ACHN (cell line): Measurements from ENCODE around the gene KATNIP.

Experiments used
- DNase-seq: peaks from one replicate; pipeline ENCODE4 v3.0.0-alpha.2; 2015
- in situ Hi-C: cut with HindIII; loops from 2 replicates; pipeline ENCODE4 v1.10.0; 2017; ENCODE audit warnings: low sequenced_read_pairs, low pct_ligation_motif_present, low pct_unique_long_range_greater_than_20kb

Gene KATNIP

DNA sequence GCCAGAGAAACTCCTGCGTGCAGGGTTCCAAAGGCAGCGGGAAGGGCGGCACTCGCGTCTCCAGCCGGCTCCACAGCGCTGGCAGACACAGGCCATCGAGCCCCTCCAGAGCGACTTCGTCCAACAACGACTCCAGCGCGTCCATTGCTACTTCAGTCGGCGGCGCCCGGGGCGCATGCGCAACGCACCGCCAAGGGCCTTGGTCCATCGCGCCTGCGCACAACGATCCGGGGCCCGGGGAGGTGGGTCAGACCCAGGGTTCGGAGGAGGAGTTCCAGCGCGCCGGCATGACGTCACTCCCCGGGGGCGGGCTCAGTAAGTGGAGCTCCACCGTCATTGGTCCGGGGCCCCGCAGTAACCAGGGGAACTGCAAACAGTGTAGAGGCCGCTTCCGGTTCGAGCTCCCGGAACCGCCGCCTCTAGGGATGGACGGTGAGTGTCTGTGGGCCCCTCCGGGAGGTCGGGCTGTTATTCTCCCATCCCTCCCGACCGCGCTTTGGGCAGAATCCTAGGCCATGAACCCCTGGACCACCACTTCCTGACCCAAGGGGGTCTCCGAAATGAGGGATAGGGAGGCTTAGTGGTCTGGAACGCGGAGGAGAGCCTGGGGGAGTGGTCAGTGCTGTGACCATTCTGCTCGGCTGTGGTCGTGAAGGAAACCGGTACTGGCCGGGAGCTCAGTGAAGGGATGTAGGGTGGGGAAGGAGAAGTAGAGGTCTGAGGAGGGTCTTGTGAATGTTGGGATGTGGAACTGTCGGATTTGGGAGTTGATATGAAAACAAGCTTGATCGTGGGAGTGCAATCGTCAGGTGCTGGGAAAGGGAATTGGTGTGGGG, at the start of gene KATNIP, which contains the start of gene GTF3C1:
KATNIP (plus strand) TSS at position 399 of the 836 bp plus-strand sequence; CDS start at position 426, 27 bp downstream.
GTF3C1 (minus strand) TSS at position 168 of the 836 bp plus-strand sequence; CDS start at position 145, 23 bp downstream.
- in situ Hi-C loops: no loop called here
- peak; percentile 100 for DNase-seq

DNA sequence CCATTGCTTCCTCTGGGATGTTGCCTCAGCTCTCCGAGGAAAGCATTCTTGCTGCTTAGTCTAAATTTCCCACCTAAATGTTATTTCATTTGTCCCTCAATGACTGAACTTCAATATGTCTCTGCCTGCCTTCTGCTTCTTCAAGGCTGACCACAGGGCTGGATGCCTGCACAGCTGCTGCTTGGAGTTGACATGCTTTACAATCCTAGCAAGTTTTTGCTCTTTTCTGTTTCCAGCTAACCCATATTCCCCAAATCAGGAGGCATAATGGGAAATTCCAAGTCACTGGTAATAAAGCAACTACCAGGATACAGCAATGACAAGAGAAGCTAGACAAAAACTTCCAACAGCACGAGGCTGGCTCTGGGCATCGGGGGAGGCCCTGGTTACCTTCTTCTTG, 49.1 kb upstream of the KATNIP start:
- DNase-seq: no peak
- in situ Hi-C loops: no loop called here

DNA sequence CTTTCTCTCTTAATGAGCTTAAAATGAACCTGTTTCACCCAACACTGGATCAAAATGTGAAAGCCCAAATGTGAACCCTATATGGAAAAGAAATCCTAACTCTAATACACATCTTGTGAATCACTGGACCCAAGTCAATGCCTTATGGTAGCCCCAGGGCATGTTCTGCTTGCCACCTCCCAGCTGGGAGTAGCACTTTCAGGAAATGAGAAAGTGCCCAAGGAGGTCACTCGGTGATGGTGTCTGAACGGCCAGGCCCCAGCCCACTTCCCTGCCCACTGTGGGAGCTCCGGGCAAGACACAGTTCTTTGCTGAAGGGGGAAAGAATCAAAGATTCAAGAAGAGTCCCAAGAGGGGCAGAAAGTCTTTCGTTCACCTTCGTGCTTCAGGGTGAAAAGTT, 46.3 kb upstream of the KATNIP start:
- in situ Hi-C loops: no loop called here
- DNase-seq: no peak

DNA sequence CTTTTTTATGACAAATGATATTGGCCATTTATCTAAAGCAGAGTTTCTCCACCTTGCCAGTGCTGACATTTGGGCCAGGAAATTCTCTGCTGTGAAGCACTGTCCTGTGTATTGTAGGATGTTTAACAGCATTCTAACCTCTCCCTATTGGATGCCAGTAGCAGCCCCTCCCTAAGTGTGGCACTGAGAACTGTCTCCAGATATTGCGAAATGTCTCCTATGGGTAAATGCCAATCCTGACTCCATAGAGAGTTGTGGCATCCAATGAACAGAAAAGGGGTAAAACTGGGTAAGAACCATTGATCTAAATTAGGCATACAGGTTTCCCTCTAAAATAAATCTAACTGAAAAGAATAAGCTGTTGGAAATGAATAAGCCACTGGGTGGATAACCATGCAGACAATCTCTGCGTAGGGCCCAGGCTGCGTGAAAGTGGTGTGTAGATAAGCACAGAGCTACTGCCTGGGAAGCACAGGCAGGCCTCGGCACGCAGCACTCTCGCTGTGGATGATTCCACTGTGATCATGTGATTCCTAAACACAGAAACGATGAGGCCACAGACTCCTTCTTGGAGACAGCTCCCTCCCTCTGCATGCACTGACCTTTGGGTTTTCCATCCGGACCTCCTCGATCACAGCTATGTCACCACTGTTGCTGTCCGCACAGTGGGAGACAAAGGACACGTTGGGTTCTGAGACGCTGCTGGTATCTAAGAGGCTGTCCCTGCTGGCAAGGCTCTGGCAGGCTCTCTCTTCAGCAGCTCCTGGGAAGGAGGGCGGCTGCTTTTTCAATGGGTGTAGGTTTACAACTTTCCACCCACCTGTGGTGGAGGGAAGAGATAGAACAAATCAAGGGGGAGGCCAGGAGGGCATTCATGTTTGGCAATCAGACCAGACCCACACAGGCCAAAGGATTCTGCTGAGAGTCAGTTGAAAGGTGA, 44.4 kb upstream of the KATNIP start:
- no peak for DNase-seq
- in situ Hi-C loops: no loop called here

DNA sequence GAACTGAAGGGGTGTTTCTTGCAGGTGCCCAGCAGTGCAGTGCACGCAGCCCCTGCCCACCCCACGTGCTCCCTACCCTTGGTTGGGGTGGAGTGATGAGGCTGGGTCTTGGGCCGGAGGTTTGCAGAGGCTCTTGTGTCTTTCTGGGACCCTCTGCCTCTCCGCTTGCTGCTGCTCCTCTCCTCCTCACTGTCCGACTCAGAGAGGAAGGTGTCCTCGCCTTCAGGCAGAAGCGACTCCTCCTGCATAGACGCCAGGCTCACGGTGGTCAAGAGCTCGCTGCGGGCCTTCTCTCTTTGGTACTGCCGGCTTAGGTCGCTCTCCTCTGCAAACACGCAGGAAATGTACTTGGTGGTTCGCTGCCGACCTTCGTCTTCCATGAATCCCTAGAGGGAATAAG, 43.2 kb upstream of the KATNIP start:
- in situ Hi-C loops: no loop called here
- no peak for DNase-seq

DNA sequence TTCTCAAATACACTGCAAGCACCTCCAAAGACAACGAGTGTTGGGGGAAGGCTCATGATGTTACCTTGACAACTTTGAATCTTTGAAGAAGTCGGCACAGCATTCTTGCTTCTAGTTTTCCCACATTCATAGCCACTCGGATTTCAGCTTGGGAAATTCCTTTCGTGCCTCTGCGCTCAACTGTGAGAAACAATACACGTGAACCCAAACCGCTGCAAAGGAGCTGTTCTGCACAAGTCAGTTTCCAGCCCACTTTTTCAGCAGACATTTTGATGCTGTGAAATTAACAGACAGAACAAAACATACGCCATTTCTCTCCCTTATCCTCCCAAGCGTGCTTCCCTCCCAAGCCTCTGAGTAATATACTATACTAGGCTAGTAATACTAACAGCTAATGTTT, 41.5 kb upstream of the KATNIP start:
- no peak for DNase-seq
- in situ Hi-C loops: no loop called here

DNA sequence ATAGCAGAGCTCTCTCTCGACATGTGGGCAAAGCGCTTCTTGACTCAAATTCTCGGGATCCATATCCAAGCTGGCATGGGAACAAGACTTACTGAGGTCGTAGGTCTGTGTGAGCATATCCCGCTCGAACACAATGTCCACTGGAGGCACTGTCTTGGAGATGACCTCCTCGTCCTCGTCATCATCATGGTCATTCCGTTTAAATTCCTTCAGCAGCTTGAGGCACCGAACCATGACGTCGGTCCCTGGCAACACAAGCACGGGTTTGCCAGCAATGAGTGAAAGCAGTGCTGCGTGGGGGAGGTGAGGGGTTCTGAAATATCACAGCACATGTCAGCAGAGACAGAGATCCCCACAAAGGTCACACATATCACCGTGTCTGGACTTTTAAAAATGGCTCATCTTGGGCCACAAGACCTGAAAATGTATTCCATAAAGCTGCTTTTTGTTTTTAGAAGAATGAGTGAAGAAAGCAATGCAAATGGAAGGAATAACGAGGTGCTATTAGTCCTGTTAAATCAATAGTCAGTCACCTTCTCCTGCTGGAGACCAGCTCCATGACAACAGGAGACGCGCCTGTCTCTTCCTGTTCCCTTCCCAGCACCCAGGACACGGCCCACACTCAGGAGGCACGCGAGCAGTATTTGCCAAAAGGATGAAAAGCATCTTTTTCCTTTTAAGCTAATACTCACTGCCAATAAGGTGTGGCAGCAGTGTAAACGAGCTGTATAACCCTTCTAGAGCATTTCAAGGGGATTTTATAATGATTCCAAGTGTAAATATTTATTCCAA, 38.1 kb upstream of the KATNIP start:
- DNase-seq: peak; percentile 84
- in situ Hi-C loops: no loop called here

DNA sequence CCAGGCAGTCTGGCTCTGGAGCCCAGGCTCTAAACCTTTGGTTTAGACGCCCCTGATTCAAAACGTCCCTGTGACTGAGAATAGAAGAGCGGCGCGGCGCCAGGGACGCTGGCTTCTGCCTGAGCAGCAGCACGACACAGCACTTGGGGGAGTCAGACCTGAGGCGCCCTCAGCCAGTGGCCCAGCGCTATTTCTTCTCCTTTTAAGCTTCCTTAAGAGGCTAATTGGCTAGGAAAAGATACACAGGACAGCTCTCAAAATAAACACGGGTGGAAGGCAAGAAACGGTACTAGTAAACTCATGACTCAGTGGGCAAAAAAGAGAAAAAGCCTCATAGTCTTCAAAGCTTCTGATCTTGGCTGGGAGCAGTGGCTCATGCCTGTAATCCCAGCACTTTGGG, 35.1 kb upstream of the KATNIP start:
- DNase-seq: no peak
- in situ Hi-C loops: no loop called here

DNA sequence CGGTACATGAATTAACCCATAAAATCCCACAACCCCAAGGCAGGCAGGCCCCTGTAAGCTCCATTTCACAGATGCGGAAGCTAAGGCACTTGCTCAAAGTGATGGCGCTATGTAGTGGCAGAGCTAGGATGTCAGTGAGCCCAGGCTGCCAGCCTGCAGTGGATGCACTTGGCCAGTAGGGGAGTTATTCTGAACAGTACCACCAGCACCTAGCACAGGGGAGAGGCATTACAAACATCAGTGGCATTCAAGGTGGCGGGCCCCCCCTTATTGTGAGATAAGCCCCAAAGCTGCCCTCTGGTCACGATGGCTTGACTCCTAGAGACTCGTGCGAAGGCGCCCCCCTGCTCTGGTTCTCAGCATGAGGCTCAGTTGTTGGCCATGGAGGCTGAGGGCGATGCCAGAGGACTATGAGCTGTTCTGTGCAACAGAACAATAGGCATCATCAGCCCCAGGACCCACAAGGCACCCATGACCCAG, 34.0 kb upstream of the KATNIP start:
- peak; percentile 61 for DNase-seq
- in situ Hi-C loops: no loop called here

DNA sequence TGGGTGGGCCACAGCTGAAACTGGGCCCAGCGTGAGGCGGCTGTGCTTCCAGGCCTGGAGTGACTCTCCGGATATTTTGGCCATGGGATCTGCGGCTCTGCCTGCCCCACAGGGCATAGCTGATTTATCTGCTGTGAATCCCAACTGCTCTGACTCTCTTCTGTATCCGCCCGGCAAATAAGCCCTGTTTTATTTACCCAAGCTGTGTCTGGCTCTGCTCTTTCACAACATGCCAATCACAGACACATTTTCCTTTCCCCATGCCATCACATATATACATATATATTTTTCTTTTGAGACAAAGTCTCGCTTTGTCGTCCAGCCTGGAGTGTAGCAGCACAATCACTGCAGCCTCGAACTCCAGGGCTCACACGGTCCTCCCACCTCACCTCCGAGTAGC, 33.6 kb upstream of the KATNIP start:
- in situ Hi-C loops: no loop called here

DNA sequence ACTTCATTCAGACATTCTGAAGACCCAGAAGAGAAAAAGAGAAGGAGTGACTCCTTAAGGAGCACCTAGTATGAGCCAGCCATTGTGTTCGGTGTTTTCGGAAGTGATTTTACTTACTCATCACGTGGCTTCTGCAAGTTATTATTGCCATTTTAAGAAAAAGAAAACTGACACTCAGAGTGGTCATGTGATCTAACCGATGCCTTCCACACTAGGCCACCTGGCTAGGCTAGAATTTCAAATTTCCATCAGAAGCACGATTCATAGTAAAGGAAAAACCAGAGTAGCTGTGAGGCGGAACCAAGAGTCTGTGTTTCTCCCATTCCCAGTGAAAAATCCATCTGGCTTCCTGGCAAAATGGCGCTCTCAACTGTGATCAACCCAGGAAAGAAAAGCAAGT, 32.3 kb upstream of the KATNIP start:
- in situ Hi-C loops: no loop called here
- DNase-seq: no peak

More for the DNA sequence above, 33.6 kb upstream of the KATNIP start:
- DNase-seq: no peak

DNA sequence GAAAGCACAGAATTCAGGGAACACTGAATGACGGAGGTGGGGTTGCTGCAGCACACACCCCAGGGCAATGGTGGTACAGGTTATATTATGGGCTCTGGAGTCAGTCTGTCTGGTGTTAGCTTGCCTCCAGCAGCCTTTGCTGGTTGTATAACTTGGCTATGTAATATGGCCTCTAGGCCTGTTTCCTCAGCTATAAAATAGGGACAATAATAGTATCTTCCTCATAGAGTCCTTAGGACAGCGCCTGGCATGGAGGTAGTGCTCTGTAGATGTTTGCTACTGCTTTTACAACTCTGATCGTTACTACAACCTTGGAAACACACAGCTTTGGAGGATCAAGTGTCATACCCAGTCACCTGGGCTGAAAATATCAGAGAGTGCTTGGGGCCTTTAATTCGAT, 31.7 kb upstream of the KATNIP start:
- no peak for DNase-seq
- in situ Hi-C loops: no loop called here

DNA sequence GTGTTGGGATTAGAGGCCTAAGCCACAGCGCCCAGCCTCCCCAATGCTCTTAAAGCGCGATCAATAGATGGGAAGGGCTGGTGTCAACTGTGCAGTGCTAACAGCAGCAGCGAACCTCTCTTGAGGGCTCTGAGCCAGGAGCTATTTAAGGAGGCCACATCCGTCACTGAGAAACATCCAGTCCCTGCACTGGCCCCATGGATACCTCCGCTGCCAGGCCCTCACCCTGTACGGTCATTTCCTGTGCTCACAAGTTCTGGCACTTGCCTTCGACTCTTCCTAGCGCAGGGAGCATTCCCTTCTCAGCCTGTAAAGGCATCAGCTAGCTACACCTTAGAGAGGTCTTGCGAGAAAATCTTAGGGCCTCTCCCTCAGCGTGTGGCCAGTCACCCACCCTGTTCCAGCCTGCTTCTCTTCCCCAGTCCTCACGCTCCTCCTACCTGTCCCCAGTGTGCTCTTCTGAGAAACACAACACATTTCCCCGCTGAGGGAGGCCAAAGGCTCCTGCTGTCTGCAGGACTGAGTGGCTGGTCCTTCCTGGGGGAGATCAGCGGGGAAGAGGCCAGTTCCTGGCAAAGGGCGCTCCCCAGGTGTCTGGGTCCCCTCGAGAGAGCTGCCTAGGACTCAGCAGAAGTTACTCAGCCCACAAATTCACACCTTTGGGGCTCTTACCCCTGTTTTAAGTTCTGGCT, 28.8 kb upstream of the KATNIP start:
- DNase-seq: no peak
- in situ Hi-C loops: no loop called here

DNA sequence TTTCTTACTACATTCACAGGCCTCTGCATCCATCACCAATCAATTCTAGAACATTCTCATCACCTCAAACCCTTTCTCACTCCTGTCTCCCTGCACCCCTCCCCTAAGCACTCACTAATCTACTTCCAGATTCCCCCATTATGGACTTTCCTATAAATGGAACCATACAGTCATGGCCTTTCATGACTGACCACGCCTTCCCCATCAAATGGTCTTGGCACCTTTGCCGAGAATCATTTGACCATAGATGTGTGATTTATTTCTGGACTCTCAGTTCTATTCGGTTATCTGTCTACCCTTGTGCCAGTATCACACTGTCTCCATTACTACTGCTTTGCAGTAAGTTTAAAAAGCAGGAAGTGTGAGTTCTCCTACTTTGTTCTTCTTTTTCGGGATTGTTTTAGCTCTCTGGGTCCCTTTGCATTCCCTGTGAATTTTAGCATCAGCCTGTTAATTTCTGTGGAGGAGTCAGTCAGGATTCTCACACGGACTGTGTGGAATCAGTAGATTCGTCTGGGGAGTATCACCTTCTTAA, 27.7 kb upstream of the KATNIP start:
- in situ Hi-C loops: no loop called here
- no peak for DNase-seq

DNA sequence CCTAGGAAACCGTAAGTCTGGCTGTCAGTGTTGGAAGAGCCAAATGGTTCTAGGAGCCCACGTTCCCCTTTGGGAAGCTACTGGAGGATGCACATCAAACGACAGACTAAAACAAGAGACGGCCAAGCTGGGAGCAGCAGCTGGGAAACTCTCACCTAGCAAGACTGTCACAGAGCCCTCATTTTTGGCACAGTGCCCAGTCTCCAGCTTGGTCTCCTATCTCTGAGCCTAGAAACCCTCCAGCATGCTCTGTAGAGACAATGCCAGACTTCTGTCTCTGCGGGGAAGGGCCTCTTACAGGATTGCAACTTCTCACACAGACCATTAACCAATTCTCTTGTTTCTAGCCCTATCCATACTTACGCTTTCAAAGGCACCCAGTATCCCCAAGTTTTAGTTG, 23.8 kb upstream of the KATNIP start:
- in situ Hi-C loops: no loop called here
- DNase-seq: no peak

DNA sequence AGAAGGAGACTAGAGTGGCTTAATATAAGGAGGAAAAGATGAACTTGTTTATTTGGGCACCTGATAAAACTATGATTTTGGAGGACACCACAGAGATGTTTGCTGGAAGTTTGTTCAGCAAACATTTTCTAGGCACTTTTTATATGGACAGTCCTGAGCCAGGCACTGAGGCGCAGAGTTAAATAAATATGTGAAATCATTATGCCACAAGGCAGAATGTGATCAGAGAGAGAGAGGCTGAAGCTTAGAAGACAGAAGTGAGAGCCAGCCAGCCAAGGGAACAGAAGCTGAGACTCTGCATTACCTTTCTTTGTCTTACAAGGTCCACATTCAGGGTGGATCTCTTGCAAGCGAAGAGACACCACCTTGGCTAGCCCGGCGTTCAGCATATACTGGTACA, 21.6 kb upstream of the KATNIP start:
- DNase-seq: no peak
- in situ Hi-C loops: no loop called here

DNA sequence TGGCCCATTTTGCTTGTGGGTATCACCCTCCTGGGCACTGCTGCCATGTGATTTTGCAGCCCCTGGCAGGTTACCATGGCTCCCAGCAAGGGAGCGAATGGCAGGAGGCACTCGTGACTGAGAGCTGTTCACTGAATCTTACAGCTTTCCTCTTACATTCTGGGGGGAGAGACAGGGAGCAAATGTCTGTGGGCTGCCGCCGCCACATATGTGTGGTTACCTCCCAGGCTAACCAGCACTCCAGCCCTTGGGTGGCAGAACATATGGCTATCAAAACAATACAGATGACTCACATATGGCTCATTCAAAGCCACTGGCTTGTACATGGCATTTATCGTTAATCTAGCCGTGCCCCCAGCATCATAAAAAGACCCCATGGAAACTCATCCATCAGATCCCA, 20.0 kb upstream of the KATNIP start:
- in situ Hi-C loops: no loop called here
- DNase-seq: peak; percentile 47

DNA sequence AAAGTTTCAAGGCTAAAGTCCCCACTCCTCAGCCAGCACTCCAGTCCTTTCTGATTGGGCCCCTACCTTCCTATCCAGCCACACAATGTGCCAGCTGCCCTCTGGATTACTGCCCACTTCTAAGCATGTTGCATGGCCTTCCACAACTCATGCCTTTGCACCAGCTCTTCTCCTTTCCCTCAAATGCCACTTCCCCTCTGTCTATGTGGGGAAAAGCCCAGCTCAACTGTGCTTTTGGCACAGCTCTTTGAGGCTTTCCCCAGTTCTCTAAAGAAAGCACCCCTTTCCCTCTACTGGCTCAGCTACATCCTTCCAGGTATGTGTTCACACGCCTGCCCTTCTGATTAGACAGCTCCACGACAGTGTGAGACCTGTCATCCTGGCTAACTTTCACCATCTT, 18.8 kb upstream of the KATNIP start:
- no peak for DNase-seq
- in situ Hi-C loops: no loop called here
